RWPE1 (cell line): Measurements from ENCODE around the gene DCST1.

ENCODE experiments used
- CTCF ChIA-PET: fragments of 350-600 bp; sonication (Branson Sonifier 250); formaldehyde crosslinking; extraction: SDS; loops from one replicate; lab custom pipeline; 2021; lab: Yijun Ruan, JAX
- POLR2A ChIA-PET: fragments of 400-600 bp; formaldehyde crosslinking; extraction: SDS; loops from one replicate; lab custom pipeline; 2020; ENCODE audit warnings: antibody characterized with exemption; ENCODE audit not compliant: low non-redundant PET; lab: Yijun Ruan, JAX
- DNase-seq: peaks from one replicate; pipeline ENCODE4 v3.0.0; 2012; ENCODE audit warnings: low spot score
- H3K27ac ChIP-seq: fragments of 450-650 bp; 2 replicates; pipeline ENCODE4 v1.5.1; 2017
- CTCF ChIP-seq: fragments of 450-650 bp; conservative IDR thresholded peaks from 2 replicates; pipeline ENCODE4 v1.5.1; 2017; ENCODE audit warnings: low read depth, mild to moderate bottlenecking

The DCST1 gene

GRCh38 chr1:155064832-155065429 lies 31.3 kb downstream of the DCST1 start:
- ChIA-PET POLR2A (no interaction called here), CTCF (interaction anchor here (0.5 to 2.0 kb wide), 3 partner anchors 14 to 100 kb away, joined by 3 to 5 read pairs (median 3); partner anchors contain the start of gene ADAM15)
- no peak for DNase-seq
- H3K27ac ChIP-seq = 0 out of 2 replicates have a peak overlapping the region, but pooled peaks have one; percentile 22
- TF ChIP-seq CTCF = no peak

- TF ChIP-seq CTCF = no peak
- DNase-seq = no peak
- POLR2A ChIA-PET = no interaction called here
- CTCF ChIA-PET = interaction anchor here (2.0 kb wide), 1 partner anchor 18 kb away, joined by 8 read pairs; no protein-coding TSS in a partner anchor
- peak overlapping the region; percentile 85 for H3K27ac ChIP-seq
Observed at GRCh38 chr1:155066777-155067176, 33.2 kb downstream of the DCST1 start.

- peak overlapping the region; percentile 85 for H3K27ac ChIP-seq
- no peak for DNase-seq
- no peak for TF ChIP-seq CTCF
- ChIA-PET CTCF (interaction anchor here (0.7 to 1.1 kb wide), 2 partner anchors 68 to 98 kb away, joined by 3 to 4 read pairs; no protein-coding TSS in a partner anchor), POLR2A (no interaction called here)
Observed at GRCh38 chr1:155068599-155068998, 35.0 kb downstream of the DCST1 start.

- CTCF ChIA-PET = interaction anchor here (0.6 to 1.9 kb wide), 4 partner anchors 14 to 27 kb away, joined by 3 to 6 read pairs (median 4); no protein-coding TSS in a partner anchor
- TF ChIP-seq CTCF = no peak
- DNase-seq = no peak
- H3K27ac ChIP-seq = peak overlapping the region; percentile 85
- POLR2A ChIA-PET = interaction anchor here (1.1 kb wide), 1 partner anchor 9 kb away, joined by 3 read pairs; the partner anchor contains the start of gene EFNA3
Observed at GRCh38 chr1:155069551-155070157, 36.0 kb downstream of the DCST1 start.

GRCh38 chr1:155070158-155070621 lies 36.6 kb downstream of the DCST1 start:
- POLR2A ChIA-PET = interaction anchor here (1.1 kb wide), 1 partner anchor 9 kb away, joined by 3 read pairs; the partner anchor contains the start of gene EFNA3
- CTCF ChIA-PET = interaction anchor here (0.6 to 1.9 kb wide), 5 partner anchors 10 to 28 kb away, joined by 3 to 6 read pairs (median 4); no protein-coding TSS in a partner anchor
- peak overlapping the region; percentile 85 for H3K27ac ChIP-seq
- DNase-seq = no peak
- no peak for TF ChIP-seq CTCF
